Parathyroid adenoma (tissue), 2 donors: Measurements from ENCODE around the gene P4HTM.

Experiments
- H2AFZ ChIP-seq: fragments of 300-600 bp; sonication (generic); one replicate; pipeline ENCODE4 v1.7.0; 2017; ENCODE audit warnings: antibody characterized with exemption, mild to moderate bottlenecking
- H3K27ac ChIP-seq: fragments of 300-600 bp; sonication (generic); one replicate; pipeline ENCODE4 v1.7.0; 2017
- H3K27me3 ChIP-seq: fragments of 300-600 bp; sonication (generic); one replicate; pipeline ENCODE4 v1.7.0; 2017; ENCODE audit warnings: low read length; ENCODE audit not compliant: control insufficient read depth, insufficient read depth
- H3K36me3 ChIP-seq: fragments of 300-600 bp; sonication (generic); one replicate; pipeline ENCODE4 v1.7.0; 2017; ENCODE audit warnings: low read length; ENCODE audit not compliant: control insufficient read depth, insufficient read depth
- H3K4me1 ChIP-seq: fragments of 300-600 bp; sonication (generic); one replicate; pipeline ENCODE4 v1.7.0; 2017; ENCODE audit warnings: control low read depth
- H3K4me2 ChIP-seq: fragments of 300-600 bp; sonication (generic); one replicate; pipeline ENCODE4 v1.7.0; 2017; ENCODE audit warnings: low read length
- H3K4me3 ChIP-seq: fragments of 300-600 bp; sonication (generic); one replicate; pipeline ENCODE4 v1.7.0; 2017; ENCODE audit warnings: low read depth, low read length
- H3K79me2 ChIP-seq: fragments of 300-600 bp; sonication (generic); one replicate; pipeline ENCODE4 v1.7.0; 2017; ENCODE audit warnings: control low read depth
- H3K9ac ChIP-seq: fragments of 300-600 bp; sonication (generic); one replicate; pipeline ENCODE4 v1.7.0; 2017; ENCODE audit warnings: mild to moderate bottlenecking
- H3K9me3 ChIP-seq: fragments of 300-600 bp; sonication (generic); one replicate; pipeline ENCODE4 v1.7.0; 2017; ENCODE audit warnings: low read length; ENCODE audit not compliant: control insufficient read depth
- TF ChIP-seq, protein P1 (sequence below): fragments of 300-600 bp; sonication (generic); IDR thresholded peaks from one replicate; pipeline ENCODE4 v1.7.0; 2017; ENCODE audit warnings: antibody characterized with exemption, mild to moderate bottlenecking
- donor health status: primary hyperparathyroidism.

Gene P4HTM

DNA sequence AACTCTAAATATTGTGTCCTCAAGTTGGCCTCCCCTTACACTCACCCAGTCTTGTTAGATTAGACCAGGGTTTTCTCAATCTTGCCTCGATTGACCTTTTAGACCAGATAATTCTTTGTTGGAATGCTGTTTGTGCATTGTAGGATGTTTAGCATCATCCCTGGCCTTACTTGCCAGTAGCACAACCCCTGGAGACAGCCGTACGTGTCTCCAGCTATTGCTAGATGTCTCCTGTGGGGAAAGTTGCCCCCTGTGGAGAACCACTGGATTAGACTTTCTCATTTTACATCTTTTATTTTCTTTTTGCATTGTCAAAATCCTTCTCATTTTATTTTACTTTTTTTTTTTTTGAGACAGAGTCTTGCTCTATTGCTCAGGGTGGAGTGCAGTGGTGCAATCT lies 19.4 kb downstream of the P4HTM start:
- peaks cover 16% of the 10 kb centered on the region for H3K79me2 ChIP-seq
- no peaks in the 10 kb centered on the region for H3K27me3 ChIP-seq
- TF ChIP-seq, protein P1, sequence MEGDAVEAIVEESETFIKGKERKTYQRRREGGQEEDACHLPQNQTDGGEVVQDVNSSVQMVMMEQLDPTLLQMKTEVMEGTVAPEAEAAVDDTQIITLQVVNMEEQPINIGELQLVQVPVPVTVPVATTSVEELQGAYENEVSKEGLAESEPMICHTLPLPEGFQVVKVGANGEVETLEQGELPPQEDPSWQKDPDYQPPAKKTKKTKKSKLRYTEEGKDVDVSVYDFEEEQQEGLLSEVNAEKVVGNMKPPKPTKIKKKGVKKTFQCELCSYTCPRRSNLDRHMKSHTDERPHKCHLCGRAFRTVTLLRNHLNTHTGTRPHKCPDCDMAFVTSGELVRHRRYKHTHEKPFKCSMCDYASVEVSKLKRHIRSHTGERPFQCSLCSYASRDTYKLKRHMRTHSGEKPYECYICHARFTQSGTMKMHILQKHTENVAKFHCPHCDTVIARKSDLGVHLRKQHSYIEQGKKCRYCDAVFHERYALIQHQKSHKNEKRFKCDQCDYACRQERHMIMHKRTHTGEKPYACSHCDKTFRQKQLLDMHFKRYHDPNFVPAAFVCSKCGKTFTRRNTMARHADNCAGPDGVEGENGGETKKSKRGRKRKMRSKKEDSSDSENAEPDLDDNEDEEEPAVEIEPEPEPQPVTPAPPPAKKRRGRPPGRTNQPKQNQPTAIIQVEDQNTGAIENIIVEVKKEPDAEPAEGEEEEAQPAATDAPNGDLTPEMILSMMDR = no peak
- no peak overlapping the region for H3K4me3 ChIP-seq
- H3K27ac ChIP-seq = no peak overlapping the region
- no peaks in the 10 kb centered on the region for H3K36me3 ChIP-seq
- H3K9me3 ChIP-seq = no peaks in the 10 kb centered on the region
- H3K4me1 ChIP-seq = peaks cover 6% of the 10 kb centered on the region
- H3K9ac ChIP-seq = no peak overlapping the region
- no peak overlapping the region for H3K4me2 ChIP-seq
- no peak overlapping the region for H2AFZ ChIP-seq

DNA sequence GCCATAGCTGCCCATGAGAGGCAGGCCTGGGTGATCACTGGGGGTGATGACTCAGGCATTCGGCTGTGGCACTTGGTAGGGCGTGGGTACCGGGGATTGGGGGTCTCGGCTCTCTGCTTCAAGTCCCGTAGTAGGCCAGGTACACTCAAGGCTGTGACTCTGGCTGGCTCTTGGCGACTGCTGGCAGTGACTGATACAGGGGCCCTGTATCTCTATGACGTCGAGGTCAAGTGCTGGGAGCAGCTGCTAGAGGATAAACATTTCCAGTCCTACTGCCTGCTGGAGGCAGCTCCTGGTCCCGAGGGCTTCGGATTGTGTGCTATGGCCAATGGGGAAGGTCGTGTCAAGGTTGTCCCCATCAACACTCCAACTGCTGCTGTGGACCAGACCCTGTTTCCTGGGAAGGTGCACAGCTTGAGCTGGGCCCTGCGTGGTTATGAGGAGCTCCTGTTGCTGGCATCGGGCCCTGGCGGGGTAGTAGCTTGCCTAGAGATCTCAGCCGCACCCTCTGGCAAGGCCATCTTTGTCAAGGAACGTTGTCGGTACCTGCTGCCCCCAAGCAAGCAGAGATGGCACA lies 22.5 kb downstream of the P4HTM start:
- H3K36me3 ChIP-seq = no peaks in the 10 kb centered on the region
- H3K27ac ChIP-seq = no peak overlapping the region
- TF ChIP-seq, protein P1 = no peak
- H3K9me3 ChIP-seq = no peaks in the 10 kb centered on the region
- peaks cover 4% of the 10 kb centered on the region for H3K4me1 ChIP-seq
- peaks cover 3% of the 10 kb centered on the region for H3K79me2 ChIP-seq
- H3K9ac ChIP-seq = no peak overlapping the region
- H3K4me3 ChIP-seq = no peak overlapping the region
- H3K4me2 ChIP-seq = no peak overlapping the region
- H2AFZ ChIP-seq = no peak overlapping the region
- H3K27me3 ChIP-seq = no peaks in the 10 kb centered on the region

DNA sequence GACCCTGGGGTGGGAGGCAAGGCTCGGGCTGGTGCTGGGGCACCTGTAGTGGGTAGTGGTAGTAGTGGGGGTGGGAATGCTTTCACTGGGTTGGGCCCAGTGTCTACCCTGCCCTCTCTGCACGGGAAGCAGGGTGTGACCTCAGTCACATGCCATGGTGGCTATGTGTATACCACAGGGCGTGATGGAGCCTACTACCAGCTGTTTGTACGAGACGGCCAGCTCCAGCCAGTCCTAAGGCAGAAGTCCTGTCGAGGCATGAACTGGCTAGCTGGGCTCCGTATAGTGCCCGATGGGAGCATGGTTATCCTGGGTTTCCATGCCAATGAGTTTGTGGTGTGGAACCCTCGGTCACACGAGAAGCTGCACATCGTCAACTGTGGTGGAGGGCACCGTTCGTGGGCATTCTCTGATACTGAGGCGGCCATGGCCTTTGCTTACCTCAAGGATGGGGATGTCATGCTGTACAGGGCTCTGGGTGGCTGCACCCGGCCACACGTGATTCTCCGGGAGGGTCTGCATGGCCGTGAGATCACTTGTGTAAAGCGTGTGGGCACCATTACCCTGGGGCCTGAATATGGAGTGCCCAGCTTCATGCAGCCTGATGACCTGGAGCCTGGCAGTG lies 23.2 kb downstream of the P4HTM start:
- Histone ChIP-seq H3K36me3 (no peaks in the 10 kb centered on the region), H3K4me2 (no peak overlapping the region), H3K4me3 (no peak overlapping the region), H2AFZ (no peak overlapping the region), H3K27me3 (no peaks in the 10 kb centered on the region), H3K4me1 (peaks cover 4% of the 10 kb centered on the region), H3K9me3 (no peaks in the 10 kb centered on the region), H3K79me2 (peaks cover 3% of the 10 kb centered on the region), H3K9ac (no peak overlapping the region), H3K27ac (no peak overlapping the region)
- TF ChIP-seq, protein P1 = no peak

DNA sequence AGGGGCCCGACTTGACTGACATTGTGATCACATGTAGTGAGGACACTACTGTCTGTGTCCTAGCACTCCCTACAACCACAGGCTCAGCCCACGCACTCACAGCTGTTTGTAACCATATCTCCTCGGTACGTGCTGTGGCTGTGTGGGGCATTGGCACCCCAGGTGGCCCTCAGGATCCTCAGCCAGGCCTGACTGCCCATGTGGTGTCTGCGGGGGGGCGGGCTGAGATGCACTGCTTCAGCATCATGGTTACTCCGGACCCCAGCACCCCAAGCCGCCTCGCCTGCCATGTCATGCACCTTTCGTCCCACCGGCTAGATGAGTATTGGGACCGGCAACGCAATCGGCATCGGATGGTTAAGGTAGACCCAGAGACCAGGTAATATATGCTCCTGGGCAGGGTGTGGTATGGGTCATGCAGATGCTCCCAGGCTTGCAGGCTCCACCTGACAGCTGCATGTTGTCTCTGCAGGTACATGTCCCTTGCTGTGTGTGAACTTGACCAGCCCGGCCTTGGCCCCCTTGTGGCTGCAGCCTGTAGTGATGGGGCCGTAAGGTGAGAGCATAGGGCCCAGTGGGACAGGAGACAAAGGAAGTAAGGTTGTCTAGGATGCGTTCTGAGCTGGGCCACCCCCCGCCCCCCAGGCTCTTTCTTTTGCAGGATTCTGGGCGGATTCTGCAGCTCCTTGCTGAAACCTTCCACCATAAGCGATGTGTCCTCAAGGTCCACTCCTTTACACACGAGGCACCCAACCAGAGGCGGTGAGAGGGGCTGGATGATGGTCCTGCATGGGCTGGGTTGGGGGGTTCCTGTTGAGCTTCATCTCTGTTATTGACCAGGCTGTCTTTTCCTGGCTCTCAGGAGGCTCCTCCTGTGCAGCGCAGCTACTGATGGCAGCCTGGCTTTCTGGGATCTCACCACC lies 24.0 kb downstream of the P4HTM start:
- Histone ChIP-seq H3K36me3 (no peaks in the 10 kb centered on the region), H3K27me3 (no peaks in the 10 kb centered on the region), H3K9me3 (no peaks in the 10 kb centered on the region), H3K79me2 (peaks cover 3% of the 10 kb centered on the region), H3K27ac (no peak overlapping the region), H3K9ac (no peak overlapping the region), H3K4me3 (no peak overlapping the region), H3K4me2 (no peak overlapping the region), H2AFZ (no peak overlapping the region), H3K4me1 (peaks cover 7% of the 10 kb centered on the region)
- TF ChIP-seq, protein P1 = peak; percentile 66
